NCI-H748 (cell line): ENCODE data around the gene SHANK1.
A peak's percentile ranks its signal among the peaks of the same experiment; 100 is the strongest.

Experiments used
- DNase-seq: peaks from one replicate; lab custom pipeline; 2025; ENCODE audit not compliant: unreplicated experiment; lab: John Stamatoyannopoulos, UW

The SHANK1 gene

DNA sequence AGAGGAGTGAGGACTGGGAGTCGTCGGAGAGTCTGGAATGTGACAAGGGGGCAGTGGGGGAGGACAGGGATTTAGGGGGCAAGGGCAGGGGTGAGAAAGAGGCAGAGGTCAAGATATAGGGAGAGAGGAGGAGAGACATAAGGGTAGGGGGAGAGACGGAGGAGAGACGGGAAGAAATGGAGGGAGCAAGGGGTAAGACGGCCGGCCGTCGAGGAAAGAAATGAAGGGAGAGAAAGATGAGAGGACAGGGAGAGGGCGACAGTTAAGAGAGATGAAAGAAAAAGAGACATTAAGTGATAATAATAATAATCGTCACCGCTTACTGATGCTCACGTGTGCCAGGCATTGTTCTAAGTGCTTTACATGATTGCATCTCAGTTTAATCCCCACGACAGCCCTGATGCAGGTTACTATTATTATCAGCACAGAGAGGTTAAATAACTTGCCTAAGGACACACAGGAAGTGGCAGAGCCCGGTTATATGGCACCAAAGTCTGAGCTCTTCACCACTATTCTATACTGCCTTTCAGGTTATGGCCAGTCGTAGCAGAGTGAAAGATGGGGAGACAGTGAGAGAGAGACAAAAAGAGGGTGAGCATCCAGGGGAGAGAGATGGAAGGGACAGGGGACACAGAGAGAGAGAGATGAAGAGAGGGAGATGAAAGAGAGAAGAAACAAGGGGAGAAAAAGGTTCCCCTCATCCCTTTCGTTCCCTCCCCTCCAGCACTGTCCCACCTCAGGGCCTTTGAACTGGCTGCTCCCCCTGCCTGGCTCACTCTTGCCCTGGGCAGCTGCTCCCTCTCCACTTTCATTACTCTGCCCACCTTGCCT, 56.7 kb downstream of the SHANK1 start:
- no peak for DNase-seq

DNA sequence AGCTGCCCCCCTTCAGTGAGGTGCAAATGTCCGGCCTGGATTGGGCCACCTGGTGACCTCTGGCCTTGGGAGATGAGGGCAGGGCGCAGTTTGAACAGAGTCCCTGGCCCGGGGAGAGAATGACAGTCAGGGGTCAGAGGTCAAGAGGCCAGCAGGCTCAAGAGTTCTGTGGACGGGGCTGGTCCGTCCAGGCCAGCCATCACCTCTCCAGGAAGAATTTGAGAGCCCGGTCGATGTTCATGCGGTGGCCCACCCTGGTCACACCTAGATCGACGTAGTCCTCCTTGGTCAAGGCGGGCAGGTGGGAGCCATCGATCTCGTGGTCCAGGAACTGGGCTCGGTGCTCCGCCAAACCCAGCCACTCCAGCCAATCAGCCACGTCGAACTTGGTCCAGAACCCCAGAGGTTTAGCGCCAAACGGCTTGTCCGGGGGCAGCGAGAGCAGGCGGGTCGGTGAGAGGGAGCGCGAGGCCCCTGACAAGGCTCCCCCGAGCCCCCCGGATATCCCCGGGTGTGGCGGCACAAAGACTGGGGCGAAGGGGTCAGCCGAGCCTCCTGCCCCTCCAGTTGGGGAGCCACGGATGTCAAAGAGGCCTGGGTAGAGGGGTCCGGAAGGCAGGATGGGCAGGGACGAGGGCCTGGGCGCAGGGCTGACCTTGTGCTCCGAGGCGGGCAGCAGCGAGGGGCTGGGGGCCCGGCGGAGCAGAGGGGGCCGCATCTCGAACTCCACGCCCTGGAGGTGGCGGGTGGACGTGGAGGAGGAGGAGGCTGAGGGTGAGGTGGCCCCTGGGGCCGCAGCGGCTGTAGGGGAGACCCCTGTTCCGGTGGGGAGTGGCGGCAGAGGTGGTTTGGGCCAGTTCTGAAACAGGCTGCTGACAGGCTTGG, 57.6 kb downstream of the SHANK1 start:
- no peak for DNase-seq

DNA sequence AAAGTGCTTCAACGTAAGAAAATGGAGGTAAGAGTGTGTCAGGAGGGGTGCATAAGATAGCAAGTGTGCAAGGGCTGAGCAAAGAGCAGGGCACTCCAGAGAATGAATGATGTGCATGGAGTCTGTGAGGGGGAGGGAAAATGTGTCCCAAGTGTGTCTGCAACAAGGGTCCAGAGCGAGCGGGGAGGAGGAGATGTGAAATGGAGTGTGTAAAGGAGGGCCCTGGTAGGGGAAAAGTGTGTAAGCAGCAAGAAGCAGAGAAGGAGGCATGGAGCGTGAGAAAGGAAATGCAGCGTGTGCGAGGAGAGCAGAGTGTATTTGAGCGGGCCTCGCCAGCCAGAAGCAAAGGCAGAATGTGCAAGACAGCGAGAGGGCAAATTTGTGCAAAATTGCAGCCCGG, 58.6 kb downstream of the SHANK1 start:
- DNase-seq: no peak

DNA sequence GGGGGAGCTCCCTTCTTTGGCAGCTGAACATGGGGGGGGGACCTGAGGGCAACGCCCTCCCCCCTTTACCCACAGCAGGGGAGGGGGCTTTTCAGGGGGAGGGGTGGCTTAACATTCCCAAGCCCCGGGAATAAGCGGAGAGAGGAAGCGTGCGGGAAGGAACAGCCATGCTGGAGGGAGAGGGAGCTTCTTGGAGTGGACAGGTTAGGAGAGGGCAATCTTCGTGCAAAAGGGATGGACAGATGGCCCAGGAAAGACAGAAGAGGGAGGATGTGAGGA, 59.6 kb downstream of the SHANK1 start:
- no peak for DNase-seq

DNA sequence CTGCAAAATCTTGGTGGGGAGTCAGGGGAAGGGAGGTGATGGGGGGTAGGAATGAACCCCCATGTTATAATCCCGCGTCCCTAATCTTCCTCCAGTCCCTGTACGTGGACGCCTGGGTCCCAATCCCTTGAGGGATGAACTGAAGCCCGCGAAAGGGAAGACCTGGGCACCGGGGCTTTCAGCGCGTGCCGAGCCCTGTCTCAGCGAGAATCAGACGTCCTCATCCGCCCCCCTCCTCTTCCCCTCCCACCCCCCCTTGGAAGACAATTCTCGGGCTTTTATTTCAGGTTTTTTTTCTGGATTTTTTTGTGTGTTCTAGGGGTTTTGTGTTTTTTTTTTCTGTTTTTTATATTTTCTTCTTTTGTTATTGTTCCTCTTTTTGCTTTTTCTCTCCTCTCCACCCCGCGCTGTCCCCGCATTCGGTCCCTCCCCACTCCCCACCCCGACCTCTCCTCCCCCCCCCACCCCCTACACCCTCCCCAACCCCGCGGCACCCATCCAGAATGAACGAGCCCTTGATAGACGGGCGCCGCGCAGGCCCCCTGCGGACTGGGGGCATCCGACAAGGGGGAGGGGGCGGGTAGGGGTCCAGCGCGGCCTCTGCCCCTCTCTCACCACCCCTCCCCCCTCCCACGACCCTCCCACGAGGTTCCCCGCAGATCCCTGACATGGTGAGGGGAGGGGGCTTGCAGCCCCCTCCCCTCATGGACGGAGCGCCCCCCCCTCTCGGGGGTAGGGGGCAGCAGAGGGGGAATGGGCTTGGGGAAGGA, 60.1 kb downstream of the SHANK1 start:
- peak; percentile 86 for DNase-seq

DNA sequence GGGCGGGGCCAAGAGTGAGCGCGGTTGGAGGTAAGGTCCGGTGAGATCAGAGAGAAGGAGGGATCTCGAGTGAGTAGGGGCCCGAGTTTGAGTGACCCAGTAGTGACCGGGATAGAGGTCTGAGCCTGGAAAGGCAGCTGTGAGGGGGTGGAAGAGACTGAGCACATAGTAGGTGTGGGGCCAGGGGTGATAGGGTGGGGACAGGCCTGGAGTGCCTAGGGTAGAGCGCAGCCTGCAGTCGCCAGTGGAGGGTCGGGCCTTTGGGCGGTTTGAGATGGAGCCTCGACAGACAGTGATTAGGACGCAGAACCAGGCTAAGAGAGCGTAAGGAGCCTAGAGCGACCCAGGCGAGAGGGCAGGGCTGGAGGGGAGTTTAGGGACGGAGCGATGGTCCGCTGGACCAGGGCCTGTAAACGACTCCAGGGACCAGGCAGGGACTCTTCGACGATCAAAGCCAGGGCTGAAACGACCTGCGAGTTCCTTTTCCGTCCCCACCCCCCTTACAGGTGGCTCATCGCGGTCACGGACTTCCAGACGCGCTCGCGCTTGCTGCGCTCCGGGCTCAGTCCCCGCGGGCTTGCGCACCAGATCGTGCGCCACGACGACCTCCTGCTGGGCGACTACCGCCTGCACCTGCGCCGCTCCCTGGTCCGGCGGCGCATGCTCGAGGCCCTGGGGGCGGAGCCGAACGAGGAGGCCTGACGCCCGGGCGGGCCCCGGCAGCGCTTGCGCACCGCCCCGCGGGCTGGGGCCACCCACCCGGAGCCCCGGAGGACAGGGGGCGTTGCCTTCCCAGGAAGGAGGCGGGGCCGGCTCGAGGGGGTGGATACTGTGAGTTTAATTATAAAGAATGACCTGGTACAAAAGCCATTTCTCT, 60.9 kb downstream of the SHANK1 start:
- peak; percentile 98 for DNase-seq

DNA sequence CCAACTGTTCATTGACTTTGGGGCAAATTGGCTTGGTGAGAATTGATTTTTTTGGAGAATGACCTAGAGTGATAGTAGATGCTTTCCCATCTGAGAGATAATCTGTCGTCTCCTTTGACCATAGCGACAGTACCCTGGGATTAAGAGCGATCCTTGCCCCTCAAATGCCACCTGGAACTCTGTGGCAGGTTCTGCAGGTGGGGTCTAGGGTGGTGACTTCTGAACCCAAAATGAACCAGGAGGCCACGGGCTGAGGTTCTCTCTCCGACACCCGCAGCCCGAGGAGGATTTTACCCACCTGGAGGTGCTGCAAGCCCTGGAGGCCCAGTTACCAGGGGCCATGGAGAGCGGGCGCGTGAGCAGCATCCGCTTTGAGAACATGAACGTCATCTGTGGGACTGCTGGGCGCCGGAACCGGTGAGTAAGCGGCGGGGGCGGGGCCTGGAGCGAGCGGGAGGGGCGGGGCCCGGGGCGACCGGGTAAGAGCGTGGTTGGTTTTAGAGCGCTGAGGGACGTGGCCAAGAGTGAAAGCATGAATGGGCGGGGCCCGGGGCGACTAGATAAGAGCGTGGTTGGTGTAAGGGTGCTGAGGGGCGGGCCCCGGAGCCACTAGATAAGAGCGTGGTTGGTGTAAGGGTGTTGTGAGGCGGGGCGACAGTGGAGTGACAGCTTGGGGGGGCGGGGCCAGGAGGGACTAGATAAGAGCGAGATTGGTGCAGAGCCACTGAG, 61.7 kb downstream of the SHANK1 start:
- peak; percentile 100 for DNase-seq

DNA sequence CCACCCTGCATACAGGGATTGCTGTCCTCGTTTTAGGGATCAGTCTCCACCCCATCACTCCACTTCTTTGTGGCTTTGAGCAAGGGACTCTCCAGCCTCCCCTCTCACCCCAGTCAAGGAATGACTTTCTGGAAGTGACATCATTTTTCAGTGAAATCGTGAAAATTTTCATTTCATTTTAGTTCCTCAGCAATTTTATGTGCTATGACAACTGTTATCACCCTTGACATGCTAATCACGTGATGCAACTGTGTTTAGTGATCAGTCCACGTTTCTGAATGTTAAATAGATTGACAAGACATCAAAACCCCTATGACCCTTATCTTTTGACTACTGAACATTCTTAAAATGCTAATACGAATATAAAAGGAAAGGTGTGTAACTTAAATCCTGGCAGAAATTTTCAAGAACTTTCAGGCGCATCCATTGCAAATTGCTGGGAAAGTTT, 62.4 kb downstream of the SHANK1 start:
- DNase-seq: no peak

DNA sequence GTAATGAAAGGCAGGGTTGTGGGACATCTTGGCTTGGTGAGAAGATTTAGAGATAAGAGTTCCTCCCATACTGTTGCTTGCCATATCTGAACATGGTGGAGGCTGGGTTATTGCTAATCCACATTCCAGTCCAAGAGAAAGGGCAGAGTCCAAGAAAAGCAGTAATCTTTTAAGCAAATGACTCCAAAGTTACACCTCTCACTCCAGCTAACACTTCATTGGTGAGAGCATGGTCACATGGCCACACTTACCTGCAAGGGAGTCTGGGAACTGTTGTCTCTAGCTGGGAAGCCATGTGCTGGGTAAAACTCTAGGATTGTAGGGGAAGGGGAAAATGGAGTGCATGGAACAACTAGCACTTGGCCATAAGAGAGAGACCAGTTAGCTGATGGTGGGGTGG, 64.7 kb downstream of the SHANK1 start:
- DNase-seq: no peak

DNA sequence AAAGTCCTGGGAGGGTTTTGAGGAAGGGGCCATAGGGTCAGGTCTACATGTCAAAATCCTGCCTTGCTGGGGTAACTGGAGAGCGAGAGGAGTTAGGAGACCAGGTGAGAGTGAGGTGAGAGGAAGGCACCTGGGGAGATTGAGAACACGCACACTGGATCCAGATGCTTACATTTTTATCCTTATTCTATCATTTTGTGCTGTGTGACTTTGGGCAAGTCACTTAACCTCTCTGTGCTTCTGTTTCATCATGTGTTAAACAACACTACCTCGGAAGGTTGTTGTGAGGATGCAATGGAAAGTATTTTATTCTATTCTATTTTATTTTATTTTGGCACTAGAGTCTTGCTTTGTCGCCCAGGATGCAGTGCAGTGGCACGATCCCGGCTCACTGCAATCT, 66.9 kb downstream of the SHANK1 start:
- DNase-seq: no peak

DNA sequence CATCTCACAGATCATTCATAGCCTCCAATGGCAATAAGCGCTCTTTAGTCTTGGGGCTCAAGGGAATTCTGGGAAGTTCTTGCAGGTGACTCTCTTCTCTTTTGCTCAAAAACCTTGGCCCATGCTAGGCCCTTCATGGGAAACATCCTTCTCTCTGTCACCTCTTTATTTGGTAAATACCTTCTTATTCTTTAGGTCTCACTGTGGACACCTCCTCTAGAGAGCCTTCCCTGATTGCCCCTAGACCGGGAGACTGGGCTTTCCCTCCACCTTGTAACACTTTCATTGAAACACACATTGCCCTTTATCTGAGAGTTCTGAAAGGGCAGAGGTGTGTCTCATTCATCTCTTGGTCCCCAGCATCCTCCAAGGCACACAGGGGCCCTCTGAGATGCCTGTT, 68.4 kb downstream of the SHANK1 start:
- DNase-seq: no peak

DNA sequence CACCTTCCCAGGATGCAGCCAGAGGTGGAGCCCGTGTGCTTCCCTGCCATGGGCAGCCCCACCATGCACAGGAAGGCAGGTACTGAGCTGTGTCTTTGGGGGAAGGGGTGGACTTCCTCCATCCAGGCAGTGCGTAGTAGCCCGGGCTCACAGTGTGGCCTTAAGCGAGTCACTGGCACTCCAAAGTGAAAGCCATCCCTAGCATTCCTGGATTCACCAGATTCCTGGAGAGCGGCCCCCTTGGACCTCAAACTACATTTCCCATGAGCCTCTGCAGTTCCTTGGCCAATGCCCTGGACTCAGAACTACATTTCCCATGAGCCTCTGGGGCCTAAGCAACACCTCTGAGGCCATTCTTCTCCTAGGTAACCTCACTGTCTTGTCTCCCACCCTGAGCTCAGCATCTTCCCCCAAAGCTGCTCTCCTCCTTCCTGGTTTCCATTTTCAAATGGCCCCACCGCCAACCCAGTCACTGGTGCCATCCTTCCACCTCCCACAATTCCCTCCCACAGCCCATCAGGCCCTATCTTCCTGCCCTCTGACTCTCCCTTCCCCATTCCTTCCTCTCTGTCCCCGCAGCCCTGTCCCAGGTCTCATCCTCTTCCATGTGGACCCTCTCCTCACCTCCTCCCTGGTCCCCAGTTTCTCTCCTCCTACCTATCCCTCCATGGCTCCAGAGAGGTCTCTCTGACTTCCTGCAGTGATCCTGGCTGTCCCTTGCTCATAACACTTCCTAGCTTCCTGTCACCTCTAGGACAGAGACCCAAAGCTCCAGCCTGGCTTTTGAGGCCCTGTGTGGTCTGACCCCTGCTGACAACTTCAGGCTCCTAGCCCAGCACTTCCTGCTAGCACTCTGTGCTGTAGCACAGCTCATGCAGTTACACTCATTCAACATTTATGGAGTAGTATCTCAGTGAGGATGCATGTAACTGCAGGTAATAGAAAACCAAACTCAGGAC, 69.9 kb downstream of the SHANK1 start, which contains the start of gene C19orf81:
C19orf81 (plus strand) TSS at position 13 of the 959 bp plus-strand sequence; CDS start at position 13, 0 bp downstream.
- peak; percentile 28 for DNase-seq

DNA sequence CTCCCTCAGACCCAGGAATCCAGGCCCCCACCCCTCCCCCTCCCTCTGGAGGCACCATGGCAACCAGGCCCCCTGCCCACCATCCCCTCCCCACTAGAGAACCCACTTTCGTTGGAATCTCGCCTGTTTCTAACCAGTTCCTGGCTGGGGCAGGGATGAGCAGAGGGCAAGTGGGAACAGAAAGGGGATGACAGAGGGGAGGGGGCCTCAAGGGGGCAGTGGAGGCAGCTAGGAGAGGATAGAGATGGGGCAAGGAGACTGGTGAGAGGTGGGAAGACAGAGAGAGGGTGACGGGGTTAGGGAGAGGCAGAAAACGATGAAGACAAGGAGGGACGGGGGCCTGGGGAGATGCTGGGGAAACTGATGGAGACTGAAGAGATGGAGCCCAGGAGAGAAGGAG, 70.9 kb downstream of the SHANK1 start:
- DNase-seq: no peak

DNA sequence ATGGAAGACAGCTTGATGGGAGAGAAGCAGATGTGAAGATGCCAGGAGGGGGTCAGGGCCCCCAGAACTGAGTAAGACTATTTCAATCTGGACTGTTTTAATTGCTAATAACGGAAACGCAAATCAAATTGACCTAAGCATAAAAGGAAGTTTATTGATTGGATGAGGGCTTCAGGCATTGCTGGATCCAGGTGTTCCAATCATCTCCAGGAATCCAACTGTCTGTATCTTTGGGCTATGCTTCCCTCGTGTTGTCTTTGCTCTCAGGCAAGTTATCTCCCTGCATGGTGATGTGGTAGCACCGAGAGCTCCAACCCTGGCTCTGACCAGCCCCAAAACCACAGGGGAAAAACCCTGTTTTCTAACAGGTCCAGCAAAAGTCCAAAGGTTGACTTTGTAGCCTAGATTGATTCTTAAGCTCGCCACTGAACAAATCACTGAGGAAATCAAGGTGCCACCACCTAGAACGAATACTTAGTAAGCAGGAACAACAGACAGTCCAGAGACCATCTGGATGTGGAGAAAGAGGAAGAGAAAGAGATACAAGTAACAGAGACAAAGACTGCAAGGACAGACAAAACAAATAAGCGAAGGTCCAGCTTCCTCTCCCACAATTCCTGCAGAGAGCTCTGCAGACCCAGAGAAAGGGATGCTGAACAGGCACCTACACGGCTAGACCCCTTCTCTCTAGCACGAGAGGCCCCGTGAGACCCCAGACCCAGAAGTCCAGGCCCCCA, 71.6 kb downstream of the SHANK1 start:
- DNase-seq: no peak

DNA sequence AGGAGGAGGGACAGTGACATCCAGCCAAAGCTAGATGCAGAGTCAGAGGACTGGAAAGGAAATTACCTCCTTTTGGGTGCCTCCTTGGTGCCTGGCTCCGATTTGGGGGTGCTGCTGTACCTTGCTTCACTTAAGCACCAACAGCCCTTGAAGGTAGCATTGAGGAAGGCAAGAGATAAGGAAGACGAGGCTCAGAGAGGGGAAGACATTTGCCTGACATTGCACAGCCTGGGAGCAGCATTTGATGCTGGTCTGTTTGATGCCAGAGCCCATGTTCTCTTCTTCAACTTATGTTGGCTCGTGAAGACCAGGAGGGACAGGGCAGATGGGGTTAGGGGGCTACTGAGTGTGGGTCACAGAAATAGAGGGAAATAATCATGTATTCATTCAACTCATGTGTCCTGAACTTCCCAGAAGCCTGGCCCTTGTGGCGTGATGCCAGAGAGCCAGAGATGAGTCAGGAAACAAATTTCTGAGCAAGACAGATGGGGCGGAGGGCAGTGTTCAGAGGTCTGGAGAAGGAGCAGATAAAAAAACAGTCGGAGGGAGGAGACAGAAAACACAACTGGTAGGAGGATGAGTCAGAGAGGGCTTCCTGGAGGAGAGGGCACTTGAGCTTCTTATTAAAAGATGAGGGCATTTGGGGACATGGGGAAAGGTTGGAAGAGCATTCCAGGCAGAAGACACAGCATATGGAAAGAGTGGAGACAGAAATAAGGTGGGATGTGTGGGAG, 73.4 kb downstream of the SHANK1 start:
- no peak for DNase-seq

DNA sequence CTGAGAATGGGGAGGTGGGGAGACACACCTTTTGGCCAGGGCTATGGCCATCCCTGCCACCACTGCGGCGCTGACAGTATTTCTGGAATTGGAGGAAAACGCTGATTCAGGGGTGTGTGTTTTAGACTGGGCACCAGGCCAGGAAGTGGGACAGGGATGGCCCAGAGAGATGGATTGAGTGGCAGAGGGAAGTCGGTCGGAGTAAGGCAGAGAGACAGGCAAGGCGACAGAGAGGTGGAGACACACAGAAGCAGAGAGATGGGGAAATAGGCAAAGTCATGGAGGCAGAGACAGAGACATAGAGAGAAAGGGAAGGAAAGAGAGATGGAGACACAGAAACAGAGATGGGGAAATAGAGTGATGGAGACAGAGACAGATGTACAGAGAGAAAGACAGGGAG, 74.5 kb downstream of the SHANK1 start:
- DNase-seq: no peak

DNA sequence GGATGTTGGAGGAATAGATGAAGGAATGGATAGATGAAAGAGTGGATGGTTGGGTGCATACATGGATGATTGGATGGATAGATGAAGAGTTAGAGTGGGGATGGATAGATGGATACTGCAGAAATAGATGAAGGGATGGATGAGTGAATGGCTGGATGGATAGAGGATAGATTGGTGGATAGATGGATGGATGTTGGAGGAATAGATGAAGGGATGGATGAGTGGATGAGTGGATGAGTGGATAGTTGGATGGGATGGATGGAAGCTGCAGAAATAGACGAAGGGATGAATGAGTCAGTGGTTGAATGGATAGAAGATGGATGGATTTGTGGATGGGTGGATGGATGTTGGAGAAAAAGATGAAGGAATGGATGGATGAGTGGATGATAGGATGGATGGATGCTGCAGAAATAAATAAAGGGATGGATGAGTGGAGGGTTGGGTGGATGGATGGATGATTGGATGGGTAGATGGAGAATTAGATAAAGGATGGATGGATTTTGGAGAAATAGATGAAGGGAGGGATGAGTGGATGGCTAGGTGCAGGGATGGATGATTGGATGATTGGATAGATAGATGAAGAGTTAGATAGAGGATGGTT, 75.2 kb downstream of the SHANK1 start:
- DNase-seq: no peak
